Measurements from ENCODE around the gene GYG2.
"Not testable (repeated sequence)": the region's sequence is repeated elsewhere in the genome, so short reads cannot be mapped to it uniquely, and the experiment has no call there.

The GYG2 gene

DNA sequence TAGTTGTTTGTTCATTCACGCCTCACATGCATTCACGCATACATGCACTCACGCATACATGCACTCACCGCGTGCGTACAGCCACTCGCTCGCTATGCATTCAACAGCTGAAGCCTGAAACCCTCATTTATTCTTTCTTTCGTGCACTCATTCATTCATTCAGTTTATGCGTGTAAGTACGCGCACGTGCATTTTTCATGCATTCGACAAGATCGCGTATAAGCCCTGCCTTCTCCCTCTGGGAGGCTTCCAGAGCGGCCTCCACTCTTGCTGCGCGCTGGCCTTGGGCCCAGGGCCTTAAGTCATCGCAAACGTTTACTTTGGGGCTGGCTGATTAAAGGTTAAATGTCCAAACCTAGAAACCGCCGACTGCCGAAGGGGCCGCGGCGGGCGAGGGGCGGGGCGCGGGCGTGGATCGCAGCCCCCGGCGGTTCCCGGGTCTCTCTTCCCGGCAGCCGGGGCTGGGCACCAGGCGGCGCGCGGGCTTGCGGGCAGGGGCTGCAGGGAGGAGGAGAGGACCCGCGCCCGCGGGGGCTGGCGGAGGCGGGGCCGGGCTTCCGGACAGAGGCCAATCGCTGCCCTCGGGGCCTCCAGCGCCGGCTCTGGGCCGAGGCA lies at the start of gene GYG2:
Gene GYG2, plus strand, starts transcription at position 587 of the 615 bp plus-strand sequence. CDS start 1,259 bp downstream, outside the sequence.
- no peak for DNase-seq (ENCODE audit: extremely low read depth in 1 of 2, low read depth in 1 of 2)

DNA sequence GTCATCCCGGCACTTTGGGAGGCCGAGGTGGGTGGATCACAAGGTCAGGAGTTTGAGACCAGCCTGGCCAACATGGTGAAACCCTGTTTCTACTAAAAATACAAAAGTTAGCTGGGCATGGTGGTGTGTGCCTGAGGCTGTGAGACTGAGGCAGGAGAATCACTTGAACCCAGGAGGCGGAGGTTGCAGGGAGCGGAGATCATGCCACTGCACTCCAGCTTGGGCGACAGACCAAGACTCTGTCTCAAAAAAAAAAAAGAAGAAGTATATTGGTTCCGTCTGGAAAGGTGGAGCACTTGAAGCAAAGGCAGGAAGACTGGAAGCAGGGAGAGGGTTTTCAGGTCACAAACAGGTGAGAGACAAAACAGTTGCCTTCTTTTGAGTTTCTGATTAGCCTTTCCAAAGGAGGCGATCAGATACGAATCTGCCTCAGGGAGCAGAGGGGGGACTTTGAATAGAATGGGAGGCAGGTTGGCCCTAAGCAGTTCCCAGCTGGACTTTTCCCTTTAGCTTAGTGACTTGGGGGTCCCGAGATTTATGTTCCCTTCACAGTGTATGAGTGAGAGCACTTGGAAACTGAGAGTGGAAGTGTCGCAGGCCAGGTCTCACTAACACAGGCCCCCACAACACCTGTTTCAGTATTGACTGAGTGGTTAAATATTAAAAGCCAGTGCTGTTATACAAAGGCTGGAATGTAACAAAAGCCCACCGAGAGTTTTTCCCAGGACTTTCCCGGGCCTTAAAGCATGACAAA lies 48.1 kb upstream of the GYG2 start:
- DNase-seq (ENCODE audit: extremely low read depth in 1 of 2, low read depth in 1 of 2): not testable (repeated sequence)

DNA sequence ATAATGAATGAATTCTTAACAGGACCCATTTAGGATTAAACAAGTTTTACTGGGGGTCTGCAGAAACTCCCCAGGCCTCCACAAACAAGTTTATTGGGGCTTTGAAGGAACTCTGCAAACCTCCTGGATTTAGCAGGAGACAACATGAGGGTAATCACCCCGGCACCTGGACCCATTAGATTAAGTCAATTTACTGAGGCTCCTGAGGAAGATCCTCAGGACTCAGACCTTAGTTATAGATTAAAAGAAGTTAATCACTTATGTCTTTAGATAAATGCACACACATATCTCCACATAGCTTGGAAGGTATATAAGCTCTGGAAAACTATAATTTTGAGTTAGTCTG lies 47.5 kb upstream of the GYG2 start:
- no peak for DNase-seq (ENCODE audit: extremely low read depth in 1 of 2, low read depth in 1 of 2)

DNA sequence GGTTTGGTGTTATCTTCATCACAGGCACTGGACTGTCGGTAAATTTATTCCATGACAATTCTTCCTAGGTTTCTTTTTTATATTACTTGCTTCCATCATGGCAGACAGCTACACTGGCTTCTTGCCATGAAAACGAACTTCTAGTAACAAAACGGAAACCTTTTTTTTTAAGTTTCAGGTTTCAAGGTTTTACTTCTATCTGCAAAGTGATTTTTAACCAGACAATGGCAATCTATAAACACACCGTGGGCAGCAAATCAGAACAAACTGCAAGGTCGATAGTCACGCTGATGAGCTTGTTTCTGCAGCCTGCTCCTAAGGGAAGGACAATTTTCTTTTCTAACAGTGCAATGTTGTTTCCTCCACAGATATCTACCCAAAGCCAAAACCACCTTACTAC lies 47.0 kb upstream of the GYG2 start:
- no peak for DNase-seq (ENCODE audit: extremely low read depth in 1 of 2, low read depth in 1 of 2)

DNA sequence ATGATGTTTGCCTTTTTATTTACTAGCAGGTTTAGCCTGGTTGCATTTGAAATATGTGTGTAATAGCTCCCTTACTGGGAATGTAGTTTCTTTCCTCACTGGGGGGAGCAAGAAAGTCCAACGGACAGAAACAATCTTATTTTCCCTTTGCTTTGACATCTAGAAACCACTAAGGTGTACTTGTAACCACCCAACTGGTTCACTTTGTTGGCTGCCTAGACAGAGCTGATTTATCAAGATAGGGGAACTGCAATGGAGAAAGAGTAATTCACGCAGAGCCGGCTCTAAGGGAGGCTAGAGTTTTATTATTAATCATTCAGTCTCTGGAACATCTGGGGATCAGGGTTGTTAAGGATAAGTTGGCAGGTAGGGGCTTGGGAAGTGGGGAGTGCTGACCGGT lies 46.6 kb upstream of the GYG2 start:
- no peak for DNase-seq (ENCODE audit: extremely low read depth in 1 of 2, low read depth in 1 of 2)

DNA sequence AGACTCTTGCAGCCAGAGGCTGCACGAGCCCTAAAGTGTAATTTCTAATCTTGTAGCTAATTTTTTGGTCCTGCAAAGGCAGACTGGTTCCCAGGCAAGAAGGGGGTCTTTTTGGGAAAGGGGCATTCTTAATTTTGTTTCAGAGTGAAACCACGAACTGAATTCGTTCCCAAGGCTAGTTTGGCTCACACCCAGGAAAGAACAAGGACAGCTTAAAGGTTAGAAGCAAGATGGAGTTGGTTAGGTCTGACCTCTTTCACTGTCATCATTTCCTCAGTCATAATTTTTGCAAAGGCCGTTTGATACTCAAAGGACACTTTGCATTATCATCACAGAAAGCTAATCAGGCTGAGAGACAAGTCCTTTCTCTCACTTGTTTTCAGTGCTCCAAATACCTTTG lies 46.0 kb upstream of the GYG2 start:
- no peak for DNase-seq (ENCODE audit: extremely low read depth in 1 of 2, low read depth in 1 of 2)

GRCh38 chrX:2784026-2784425 lies 44.7 kb upstream of the GYG2 start:
- no peak for DNase-seq (ENCODE audit: extremely low read depth in 1 of 2, low read depth in 1 of 2)

DNA sequence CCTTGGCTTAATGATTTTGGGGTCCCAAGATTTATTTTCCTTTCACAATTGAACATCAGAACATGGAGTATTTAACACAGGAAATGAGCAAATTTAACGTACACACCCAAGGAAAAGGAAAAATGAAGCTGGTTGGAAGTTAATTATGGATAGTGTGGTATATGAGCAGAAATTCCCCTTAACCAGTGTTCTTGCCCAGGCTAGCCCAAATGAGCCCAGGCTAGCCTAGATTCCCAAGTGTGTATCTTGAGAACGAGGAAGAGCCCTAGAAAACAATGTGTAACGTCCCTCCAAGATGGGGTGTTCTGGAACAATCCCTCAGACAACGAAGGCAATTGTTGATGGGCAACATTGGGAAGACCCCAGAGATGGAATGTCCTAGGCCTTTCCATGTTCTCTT lies 43.2 kb upstream of the GYG2 start:
- no peak for DNase-seq (ENCODE audit: extremely low read depth in 1 of 2, low read depth in 1 of 2)

DNA sequence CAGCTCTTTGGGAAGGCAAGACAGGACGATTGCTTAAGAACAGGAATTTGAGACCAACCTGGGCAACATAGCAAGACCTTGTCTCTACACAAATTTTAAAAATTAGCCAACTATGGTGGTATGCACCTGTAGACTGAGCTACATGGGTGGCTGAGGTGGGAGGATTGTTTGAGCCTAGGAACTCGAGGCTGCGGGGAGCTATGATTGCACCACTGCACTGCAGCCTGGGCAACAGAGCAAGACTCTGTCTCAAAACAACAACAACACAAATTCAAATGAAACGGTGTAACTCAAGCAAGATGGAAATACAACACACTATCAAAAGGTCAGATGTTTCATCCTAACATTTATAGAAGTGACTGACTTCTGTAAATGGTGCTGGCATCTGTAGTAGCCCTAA lies 39.8 kb upstream of the GYG2 start:
- no peak for DNase-seq (ENCODE audit: extremely low read depth in 1 of 2, low read depth in 1 of 2)

- no peak for DNase-seq (ENCODE audit: extremely low read depth in 1 of 2, low read depth in 1 of 2)
Observed at GRCh38 chrX:2789569-2789968, 39.2 kb upstream of the GYG2 start.

DNA sequence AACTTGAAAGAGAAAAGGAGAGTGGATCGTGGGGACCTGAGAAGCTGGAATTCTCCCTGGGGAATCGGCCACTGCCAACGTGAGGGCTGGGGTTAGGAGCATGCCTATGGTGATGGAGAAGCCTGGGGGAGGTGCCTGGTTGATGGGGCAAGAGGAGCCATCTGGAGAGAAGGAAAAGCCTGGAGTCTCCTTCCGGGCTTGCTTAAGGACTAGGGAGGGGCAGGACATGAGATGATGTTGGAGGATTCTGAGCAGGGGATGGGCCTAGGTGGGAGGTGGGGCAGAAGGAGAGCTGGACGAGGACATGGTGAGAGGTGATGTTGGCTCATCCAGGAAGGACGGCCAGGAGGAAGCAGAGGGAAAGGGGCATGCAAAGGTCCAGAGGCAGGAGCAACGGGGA lies 35.0 kb upstream of the GYG2 start:
- DNase-seq (ENCODE audit: extremely low read depth in 1 of 2, low read depth in 1 of 2): no peak

GRCh38 chrX:2794336-2794735 lies 34.4 kb upstream of the GYG2 start:
- DNase-seq (ENCODE audit: extremely low read depth in 1 of 2, low read depth in 1 of 2): no peak

DNA sequence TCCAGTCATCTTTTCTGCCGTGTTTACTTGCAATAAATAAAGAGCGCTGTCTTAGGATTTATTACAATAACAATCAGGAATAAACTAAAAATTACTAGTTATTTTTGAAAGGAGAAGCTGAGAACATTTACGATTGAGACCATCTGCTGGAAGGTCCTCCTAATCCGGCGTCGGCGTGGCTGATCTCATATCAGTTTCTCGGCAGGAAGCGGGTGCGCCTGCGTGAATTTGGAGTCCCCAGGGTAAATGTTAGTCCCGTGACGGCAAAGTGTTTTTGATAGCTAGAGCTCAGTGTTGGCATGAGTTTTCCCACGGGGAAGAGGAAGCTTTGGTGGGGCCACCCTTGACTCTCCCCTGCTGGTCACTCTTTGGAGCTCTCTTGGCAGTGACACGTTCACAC lies 31.9 kb upstream of the GYG2 start:
- DNase-seq (ENCODE audit: extremely low read depth in 1 of 2, low read depth in 1 of 2): not testable (repeated sequence)

DNA sequence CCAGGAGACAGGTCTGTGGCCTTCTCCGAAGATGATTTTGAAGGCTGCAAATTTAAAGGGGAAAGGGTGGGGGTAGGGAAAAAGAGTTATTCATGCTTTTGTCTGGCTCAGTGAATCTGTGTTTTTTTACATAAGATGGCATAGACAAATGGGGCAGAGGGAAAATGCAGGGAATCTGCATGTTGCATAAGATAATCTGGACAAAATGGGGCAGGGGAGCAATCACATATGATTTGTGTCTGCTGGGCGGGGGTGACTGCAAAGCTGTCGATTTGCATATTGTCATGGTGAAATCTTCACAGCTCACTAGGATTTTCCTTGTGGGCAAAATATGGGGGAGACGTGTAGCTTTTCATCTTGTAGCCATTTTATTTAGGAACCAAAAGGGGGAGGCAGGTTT lies 29.4 kb upstream of the GYG2 start:
- no peak for DNase-seq (ENCODE audit: extremely low read depth in 1 of 2, low read depth in 1 of 2)

GRCh38 chrX:2799980-2800379 lies 28.8 kb upstream of the GYG2 start:
- not testable (repeated sequence) for DNase-seq (ENCODE audit: extremely low read depth in 1 of 2, low read depth in 1 of 2)

DNA sequence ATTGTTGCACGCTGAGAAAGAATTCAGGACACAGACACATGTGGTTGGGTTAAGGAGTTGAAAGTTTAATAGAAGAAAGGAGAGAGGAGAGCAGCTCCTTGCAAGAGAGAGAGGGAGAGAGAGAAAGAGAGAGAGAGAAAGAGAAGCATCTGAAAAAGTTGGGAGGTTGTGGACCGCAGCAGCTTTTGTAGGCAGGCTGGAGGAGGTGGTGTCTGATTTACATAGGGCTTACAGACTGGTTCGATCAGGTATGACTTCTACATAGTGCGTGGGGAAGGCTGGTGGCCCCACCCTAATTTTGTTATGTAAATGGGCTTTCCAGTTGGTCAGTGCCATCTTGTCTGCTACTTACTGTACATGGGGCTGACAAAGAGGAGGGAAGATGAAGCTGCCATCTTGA lies 27.5 kb upstream of the GYG2 start:
- no peak for DNase-seq (ENCODE audit: extremely low read depth in 1 of 2, low read depth in 1 of 2)

DNA sequence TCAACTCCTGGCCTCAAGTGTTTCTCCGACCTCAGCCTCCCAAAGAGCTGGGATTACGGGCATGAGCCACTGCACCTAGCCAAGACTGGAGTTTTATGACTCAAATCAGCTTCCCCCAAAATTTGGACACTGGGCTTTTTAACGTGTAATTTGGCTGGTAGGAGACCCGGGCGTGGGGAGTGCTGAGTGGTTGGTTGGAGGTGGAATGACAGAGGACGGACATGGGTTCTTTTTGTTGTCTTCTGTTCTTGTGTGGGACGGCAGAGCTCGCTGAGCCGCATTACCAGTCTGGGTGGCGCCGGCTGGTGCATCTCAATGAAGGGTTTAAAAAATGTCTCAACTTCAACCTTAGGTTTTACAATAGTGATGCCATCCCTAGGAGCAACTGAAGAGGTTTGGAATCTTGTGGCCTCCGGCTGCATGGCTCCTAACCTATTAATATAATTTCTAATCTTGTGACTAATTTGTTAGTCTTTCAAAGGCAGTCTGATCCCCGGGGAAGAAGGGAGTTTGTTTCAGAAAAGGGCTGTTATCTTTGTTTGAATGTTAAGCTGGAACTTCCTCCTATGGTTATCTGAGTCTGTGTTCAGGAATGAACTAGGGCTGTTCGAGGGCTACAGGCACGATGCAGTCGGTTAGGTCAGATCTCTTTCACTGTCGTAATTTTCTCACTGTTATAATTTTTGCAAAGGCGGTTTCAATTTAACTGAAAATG lies 26.2 kb upstream of the GYG2 start:
- not testable (repeated sequence) for DNase-seq (ENCODE audit: extremely low read depth in 1 of 2, low read depth in 1 of 2)

GRCh38 chrX:2803486-2803885 lies 25.2 kb upstream of the GYG2 start:
- DNase-seq (ENCODE audit: extremely low read depth in 1 of 2, low read depth in 1 of 2): not testable (repeated sequence)

DNA sequence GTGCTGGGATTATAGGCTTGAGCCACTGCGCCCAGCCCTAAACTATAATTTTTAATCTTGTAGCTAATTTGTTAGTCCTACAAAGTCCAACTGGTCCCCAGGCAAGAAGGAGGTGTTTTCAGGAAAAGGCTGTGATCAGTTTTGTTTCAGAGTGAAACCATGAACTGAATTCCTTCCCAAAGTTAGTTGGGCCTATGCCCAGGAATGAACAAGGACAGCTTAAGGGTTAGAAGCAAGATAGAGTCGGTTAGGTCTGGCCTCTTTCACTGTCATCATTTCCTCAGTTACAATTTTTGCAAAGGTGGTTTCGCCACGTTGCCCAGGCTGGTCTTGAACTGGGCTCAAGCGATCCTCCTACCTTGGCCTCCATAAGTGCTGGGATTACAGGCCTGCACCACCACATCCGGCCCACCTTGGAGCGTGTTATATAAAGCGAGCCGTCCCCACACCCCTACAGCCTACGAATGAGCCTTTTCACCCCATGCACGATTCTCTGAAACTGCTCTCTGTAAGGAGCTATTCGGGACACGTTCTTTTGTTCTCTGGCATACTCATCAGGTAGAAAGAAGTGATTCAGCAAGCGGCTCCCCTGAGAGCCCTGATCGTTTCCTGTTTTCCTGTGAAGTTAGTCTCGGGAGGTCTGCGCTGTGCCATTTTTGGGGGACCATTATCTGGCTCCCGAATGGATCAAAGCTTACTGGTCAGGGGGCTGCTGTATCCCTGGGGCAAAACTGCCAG lies 24.5 kb upstream of the GYG2 start:
- DNase-seq (ENCODE audit: extremely low read depth in 1 of 2, low read depth in 1 of 2): not testable (repeated sequence)

DNA sequence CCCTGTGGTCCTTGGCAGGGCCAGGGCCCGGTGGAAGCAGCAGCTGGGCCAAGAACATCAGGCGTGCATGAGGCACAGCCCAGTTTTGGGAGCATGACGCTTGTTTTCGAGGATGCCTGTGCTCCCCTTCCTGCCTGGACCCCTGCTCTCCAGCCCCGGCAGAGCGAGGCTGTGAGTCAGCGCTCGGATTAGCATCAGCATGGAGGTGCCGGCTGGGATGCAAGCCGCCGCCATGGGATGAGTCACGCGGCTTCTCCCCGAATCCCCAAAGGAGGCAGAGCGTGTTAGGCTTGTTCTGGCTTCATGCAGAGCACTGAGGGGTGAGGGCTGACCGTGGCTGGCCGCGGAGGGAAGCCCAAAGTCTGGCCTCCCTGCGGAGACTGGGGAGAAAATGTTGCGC lies 23.9 kb upstream of the GYG2 start:
- DNase-seq (ENCODE audit: extremely low read depth in 1 of 2, low read depth in 1 of 2): not testable (repeated sequence)

DNA sequence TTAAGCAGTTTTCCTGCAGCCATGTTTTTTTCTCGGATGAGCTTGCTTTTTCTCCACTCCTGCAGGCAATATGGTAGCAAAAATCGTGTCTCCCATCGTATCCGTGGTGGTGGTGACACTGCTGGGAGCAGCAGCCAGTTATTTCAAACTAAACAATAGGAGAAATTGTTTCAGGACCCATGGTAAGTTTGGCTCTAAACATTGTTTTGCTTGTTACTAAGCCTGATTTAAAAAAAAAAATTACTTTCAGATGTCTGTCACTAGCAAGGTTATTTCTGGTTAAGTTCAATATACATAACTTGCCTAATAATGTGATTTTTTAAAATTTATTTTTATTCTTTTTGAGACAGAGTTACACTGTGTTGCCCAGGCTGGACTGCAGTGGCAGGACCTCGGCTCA lies 17.5 kb upstream of the GYG2 start:
- no peak for DNase-seq (ENCODE audit: extremely low read depth in 1 of 2, low read depth in 1 of 2)

Measured in stimulated activated CD8-positive, alpha-beta memory T cell treated with anti-CD3 and anti-CD28 coated beads, Interleukin-7, amount 100 ng/mL, for 48 hours (primary cell).